Neural progenitor cell (in vitro differentiated cells): ENCODE data around the gene CD160. TPM values are rescaled to one million over a fixed set of nuclear protein-coding genes. Genes with fewer than 3 reads are reported as not detected.

Experiments used
- DNase-seq: peaks from one replicate; pipeline ENCODE4 v3.0.0-alpha.2; 2016; ENCODE audit warnings: low spot score
- H2AFZ ChIP-seq: fragments of 200-600 bp; sonication (generic); replicated peaks from 2 replicates; pipeline ENCODE4 v1.6.1; 2016; ENCODE audit warnings: antibody characterized with exemption
- H3F3A ChIP-seq: fragments of 200-600 bp; sonication (generic); 2 replicates; pipeline ENCODE4 v1.6.1; 2016; ENCODE audit warnings: antibody characterized with exemption, low read depth
- H3K27ac ChIP-seq: fragments of 200-600 bp; sonication (generic); 2 replicates; pipeline ENCODE4 v1.5.1; 2016; ENCODE audit warnings: mild to moderate bottlenecking
- H3K27me3 ChIP-seq: fragments of 200-600 bp; sonication (generic); 2 replicates; pipeline ENCODE4 v1.6.1; 2016; ENCODE audit warnings: mild to moderate bottlenecking, moderate library complexity
- H3K36me3 ChIP-seq: fragments of 200-600 bp; sonication (generic); 2 replicates; pipeline ENCODE4 v1.5.1; 2016
- H3K4me1 ChIP-seq: fragments of 200-600 bp; sonication (generic); 2 replicates; pipeline ENCODE4 v1.6.1; 2016; ENCODE audit warnings: mixed run types
- H3K4me2 ChIP-seq: fragments of 200-600 bp; sonication (generic); 2 replicates; pipeline ENCODE4 v1.6.1; 2016
- H3K4me3 ChIP-seq: fragments of 200-600 bp; sonication (generic); 2 replicates; pipeline ENCODE4 v1.5.1; 2016
- H3K79me2 ChIP-seq: fragments of 200-600 bp; sonication (generic); 2 replicates; pipeline ENCODE4 v1.6.1; 2016; ENCODE audit warnings: low read depth
- H3K9ac ChIP-seq: fragments of 200-600 bp; sonication (generic); 2 replicates; pipeline ENCODE4 v1.6.1; 2016
- H3K9me3 ChIP-seq: fragments of 200-600 bp; sonication (generic); 2 replicates; pipeline ENCODE4 v1.5.1; 2016; ENCODE audit warnings: low read depth
- H4K20me1 ChIP-seq: fragments of 200-600 bp; sonication (generic); 2 replicates; pipeline ENCODE4 v1.6.1; 2016; ENCODE audit warnings: low read depth
- H3K27ac Mint-ChIP-seq: 3 replicates; pipeline ENCODE4 v1.8.0; 2021; ENCODE audit warnings: mixed read lengths
- H3K27me3 Mint-ChIP-seq: 2 replicates; pipeline ENCODE4 v1.8.0; 2022; ENCODE audit warnings: low read depth, mild to moderate bottlenecking, inconsistent platforms, moderate library complexity, mixed read lengths; ENCODE audit not compliant: insufficient read depth
- H3K36me3 Mint-ChIP-seq: 3 replicates; pipeline ENCODE4 v1.8.0; 2021; ENCODE audit warnings: mixed read lengths
- H3K4me1 Mint-ChIP-seq: 3 replicates; pipeline ENCODE4 v1.8.0; 2021; ENCODE audit warnings: mixed read lengths
- H3K4me3 Mint-ChIP-seq: 3 replicates; pipeline ENCODE4 v1.8.0; 2021; ENCODE audit warnings: mild to moderate bottlenecking, moderate library complexity, mixed read lengths
- H3K9me3 Mint-ChIP-seq: 3 replicates; pipeline ENCODE4 v1.8.0; 2020; ENCODE audit warnings: mixed read lengths
- EZH2 ChIP-seq: fragments of 200-600 bp; sonication (generic); IDR thresholded peaks from 2 replicates; pipeline ENCODE4 v1.6.1; 2017; ENCODE audit warnings: antibody characterized with exemption, mild to moderate bottlenecking, moderate library complexity
- EZH2phosphoT487 ChIP-seq: fragments of 200-600 bp; sonication (generic); IDR thresholded peaks from 2 replicates; pipeline ENCODE4 v1.6.1; 2017; ENCODE audit warnings: antibody characterized with exemption
- total RNA-seq: library from RNA; depleted of rRNA; stranded (reverse); fragments of >200 nt; gene quantifications from 2 replicates; pipeline ENCODE4 v1.2.3, GENCODE V29; 2015; ENCODE audit warnings: low replicate concordance
- TF ChIP-seq, protein P1 (sequence below): fragments of 200-600 bp; sonication (generic); IDR thresholded peaks from 2 replicates; pipeline ENCODE4 v1.5.1; 2017; ENCODE audit warnings: antibody characterized with exemption, mild to moderate bottlenecking

CD160 gene
- total RNA-seq, 1 donor from 2014 or later: not detected

DNA sequence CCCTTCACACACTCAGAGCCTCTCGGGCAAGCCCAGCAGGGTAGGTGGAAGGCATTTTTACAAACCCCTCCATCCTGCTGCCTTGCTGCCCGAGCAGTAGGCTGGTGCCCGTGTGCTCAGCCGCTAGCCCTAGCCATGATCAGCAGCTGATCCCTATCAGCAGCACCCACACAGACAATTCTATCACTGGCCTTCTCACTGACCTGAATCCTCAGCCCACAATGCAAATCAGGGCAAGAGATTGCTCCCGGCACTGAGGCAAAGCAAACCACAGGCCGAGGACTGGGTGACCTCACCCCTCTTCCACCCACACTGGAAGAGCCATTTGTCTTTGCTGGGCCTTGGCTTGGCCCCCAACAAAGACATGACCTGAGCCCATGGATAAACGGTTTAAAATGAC, 11.2 kb upstream of the CD160 start:
- H3F3A ChIP-seq: peaks cover 8% of the 10 kb centered on the region
- Mint-ChIP-seq H3K36me3 (no peaks in the 10 kb centered on the region), H3K4me1 (peaks cover 17% of the 10 kb centered on the region), H3K4me3 (no peak overlapping the region), H3K27me3 (no peaks in the 10 kb centered on the region), H3K27ac (no peak overlapping the region), H3K9me3 (no peaks in the 10 kb centered on the region)
- TF ChIP-seq EZH2phosphoT487: no peak
- TF ChIP-seq, protein P1, sequence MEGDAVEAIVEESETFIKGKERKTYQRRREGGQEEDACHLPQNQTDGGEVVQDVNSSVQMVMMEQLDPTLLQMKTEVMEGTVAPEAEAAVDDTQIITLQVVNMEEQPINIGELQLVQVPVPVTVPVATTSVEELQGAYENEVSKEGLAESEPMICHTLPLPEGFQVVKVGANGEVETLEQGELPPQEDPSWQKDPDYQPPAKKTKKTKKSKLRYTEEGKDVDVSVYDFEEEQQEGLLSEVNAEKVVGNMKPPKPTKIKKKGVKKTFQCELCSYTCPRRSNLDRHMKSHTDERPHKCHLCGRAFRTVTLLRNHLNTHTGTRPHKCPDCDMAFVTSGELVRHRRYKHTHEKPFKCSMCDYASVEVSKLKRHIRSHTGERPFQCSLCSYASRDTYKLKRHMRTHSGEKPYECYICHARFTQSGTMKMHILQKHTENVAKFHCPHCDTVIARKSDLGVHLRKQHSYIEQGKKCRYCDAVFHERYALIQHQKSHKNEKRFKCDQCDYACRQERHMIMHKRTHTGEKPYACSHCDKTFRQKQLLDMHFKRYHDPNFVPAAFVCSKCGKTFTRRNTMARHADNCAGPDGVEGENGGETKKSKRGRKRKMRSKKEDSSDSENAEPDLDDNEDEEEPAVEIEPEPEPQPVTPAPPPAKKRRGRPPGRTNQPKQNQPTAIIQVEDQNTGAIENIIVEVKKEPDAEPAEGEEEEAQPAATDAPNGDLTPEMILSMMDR: no peak
- no peak for TF ChIP-seq EZH2
- H4K20me1 ChIP-seq: no peaks in the 10 kb centered on the region
- no peak overlapping the region for H3K4me3 ChIP-seq
- no peaks in the 10 kb centered on the region for H3K27me3 ChIP-seq
- H3K4me2 ChIP-seq: peak overlapping the region; percentile 46
- H3K9me3 ChIP-seq: no peaks in the 10 kb centered on the region
- H3K79me2 ChIP-seq: no peaks in the 10 kb centered on the region
- no peak overlapping the region for H3K27ac ChIP-seq
- no peak overlapping the region for H3K9ac ChIP-seq
- H3K4me1 ChIP-seq: peaks cover 16% of the 10 kb centered on the region
- no peaks in the 10 kb centered on the region for H3K36me3 ChIP-seq
- H2AFZ ChIP-seq: peak overlapping the region; percentile 71
- peak; percentile 9 for DNase-seq

DNA sequence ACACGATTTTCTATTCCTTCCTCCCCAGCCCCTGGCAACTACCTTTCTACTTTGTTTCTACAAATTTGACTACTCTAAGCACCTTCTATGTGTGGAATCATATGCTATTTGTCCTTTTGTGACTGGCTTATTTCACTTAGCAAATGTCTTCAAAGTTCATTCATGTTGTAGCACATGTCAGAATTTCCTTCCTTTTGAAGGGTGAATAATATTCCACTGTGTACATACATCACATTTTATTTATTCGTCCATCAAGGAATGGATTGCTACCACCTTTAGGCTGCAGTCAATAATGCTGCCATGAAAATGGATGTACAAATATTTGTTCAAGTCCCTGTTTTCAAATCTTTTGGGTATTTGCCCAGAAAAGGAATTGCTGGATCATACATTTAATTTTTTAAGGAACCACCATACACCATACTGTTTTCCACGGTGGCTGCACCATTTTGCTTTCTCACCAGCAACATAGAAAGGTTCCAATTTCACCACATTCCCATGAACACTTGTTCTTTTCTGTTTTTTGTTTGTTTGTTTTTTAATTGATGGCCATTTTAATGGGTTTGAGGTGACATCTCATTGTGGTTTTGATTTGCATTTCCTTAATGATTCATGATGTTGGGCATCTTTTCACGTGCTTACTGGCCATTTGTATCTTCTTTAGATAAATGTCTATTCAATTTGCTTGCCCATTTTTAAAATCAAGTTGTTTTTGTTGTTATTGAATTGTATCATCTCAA, 8.8 kb upstream of the CD160 start:
- peaks cover 2% of the 10 kb centered on the region for H3K27me3 Mint-ChIP-seq
- no peaks in the 10 kb centered on the region for H3K36me3 ChIP-seq
- peaks cover 17% of the 10 kb centered on the region for H3K4me1 Mint-ChIP-seq
- peaks cover 16% of the 10 kb centered on the region for H3K4me1 ChIP-seq
- H4K20me1 ChIP-seq: no peaks in the 10 kb centered on the region
- TF ChIP-seq EZH2 (no peak), EZH2phosphoT487 (no peak)
- TF ChIP-seq, protein P1: no peak
- H3K27ac ChIP-seq: no peak overlapping the region
- no peak overlapping the region for H3K4me3 ChIP-seq
- no peaks in the 10 kb centered on the region for H3K27me3 ChIP-seq
- peaks cover 8% of the 10 kb centered on the region for H3F3A ChIP-seq
- H3K9me3 ChIP-seq: no peaks in the 10 kb centered on the region
- H3K27ac Mint-ChIP-seq: no peak overlapping the region
- no peak overlapping the region for H3K9ac ChIP-seq
- no peaks in the 10 kb centered on the region for H3K36me3 Mint-ChIP-seq
- no peaks in the 10 kb centered on the region for H3K9me3 Mint-ChIP-seq
- H2AFZ ChIP-seq: no peak overlapping the region
- no peak for DNase-seq
- no peak overlapping the region for H3K4me3 Mint-ChIP-seq
- no peaks in the 10 kb centered on the region for H3K79me2 ChIP-seq
- H3K4me2 ChIP-seq: no peak overlapping the region

DNA sequence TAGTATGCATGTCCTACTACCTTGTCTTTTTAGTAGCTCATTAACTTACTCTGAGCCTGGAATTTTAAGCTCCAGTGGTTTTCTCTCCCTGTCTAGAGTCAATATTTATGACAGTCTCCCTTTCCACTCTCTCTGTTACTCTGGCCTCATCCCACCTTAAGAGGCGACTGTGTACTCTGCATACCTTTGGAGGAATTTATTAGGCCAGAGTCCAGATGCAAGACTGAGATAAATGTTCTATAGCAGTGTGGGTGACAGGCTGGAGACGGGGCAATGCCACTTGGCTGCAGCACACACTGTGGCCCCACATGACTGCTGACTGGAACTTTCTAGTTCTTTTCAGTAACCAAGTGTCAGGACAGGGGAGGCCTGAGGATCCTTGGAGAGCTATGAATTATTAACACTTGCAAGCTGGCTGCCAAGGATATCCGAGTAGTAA, 8.1 kb upstream of the CD160 start:
- TF ChIP-seq EZH2phosphoT487 (no peak), EZH2 (no peak)
- TF ChIP-seq, protein P1: no peak
- Histone ChIP-seq H3K36me3 (no peaks in the 10 kb centered on the region), H3K4me1 (peaks cover 23% of the 10 kb centered on the region), H4K20me1 (no peaks in the 10 kb centered on the region), H2AFZ (no peak overlapping the region), H3K27me3 (no peaks in the 10 kb centered on the region), H3K4me2 (no peak overlapping the region), H3K4me3 (no peak overlapping the region), H3K9ac (no peak overlapping the region), H3K79me2 (no peaks in the 10 kb centered on the region), H3K27ac (no peak overlapping the region), H3F3A (peaks cover 13% of the 10 kb centered on the region), H3K9me3 (no peaks in the 10 kb centered on the region)
- Mint-ChIP-seq H3K36me3 (no peaks in the 10 kb centered on the region), H3K4me3 (no peak overlapping the region), H3K27me3 (peaks cover 2% of the 10 kb centered on the region), H3K9me3 (no peaks in the 10 kb centered on the region), H3K4me1 (peaks cover 25% of the 10 kb centered on the region), H3K27ac (no peak overlapping the region)
- no peak for DNase-seq
